Calu3 (cell line): ENCODE data around the gene AGL. TPM values are rescaled to one million over a fixed set of nuclear protein-coding genes. Genes with fewer than 3 reads are reported as not detected.
"Not testable (repeated sequence)": the region's sequence is repeated elsewhere in the genome, so short reads cannot be mapped to it uniquely, and the experiment has no call there.

ENCODE experiments used
- BruUV-seq: library from RNA; stranded (reverse); fragments of 400-500 nt; replicated peaks from 2 replicates; lab custom pipeline; 2021; lab: Mats Ljungman, UMichigan
- CTCF ChIA-PET: fragments of 300-600 bp; sonication (Branson Sonifier 250); formaldehyde crosslinking; loops from one replicate; lab custom pipeline; 2022; ENCODE audit warnings: antibody characterized with exemption; lab: Charles Lee
- DNase-seq: peaks from one replicate; pipeline ENCODE4 v3.0.0; 2022
- H3K27ac Mint-ChIP-seq: one replicate; pipeline ENCODE4 v1.8.0; 2022; ENCODE audit warnings: mixed read lengths; ENCODE audit not compliant: unreplicated experiment
- H3K27me3 Mint-ChIP-seq: one replicate; pipeline ENCODE4 v1.8.0; 2022; ENCODE audit warnings: mixed read lengths; ENCODE audit not compliant: unreplicated experiment
- H3K36me3 Mint-ChIP-seq: one replicate; pipeline ENCODE4 v1.8.0; 2022; ENCODE audit warnings: mild to moderate bottlenecking, moderate library complexity, mixed read lengths; ENCODE audit not compliant: insufficient read depth, unreplicated experiment
- H3K4me1 Mint-ChIP-seq: one replicate; pipeline ENCODE4 v1.8.0; 2022; ENCODE audit warnings: mild to moderate bottlenecking, low read depth, mixed read lengths; ENCODE audit not compliant: unreplicated experiment
- H3K4me3 Mint-ChIP-seq: one replicate; pipeline ENCODE4 v1.8.0; 2022; ENCODE audit warnings: mild to moderate bottlenecking, low read depth, moderate library complexity, mixed read lengths; ENCODE audit not compliant: unreplicated experiment
- H3K9me3 Mint-ChIP-seq: one replicate; pipeline ENCODE4 v1.8.0; 2022; ENCODE audit warnings: low read depth, mixed read lengths; ENCODE audit not compliant: unreplicated experiment
- intact Hi-C: fragments of 100-400 bp; cut with micrococcal nuclease; formaldehyde crosslinking; loops from one replicate; pipeline ENCODE4 v1.10.0; 2022; ENCODE audit not compliant: unreplicated experiment
- total RNA-seq: library from RNA; stranded (reverse); gene quantifications from 2 replicates; pipeline ENCODE4 v1.2.3, GENCODE V29; 2022
- TF ChIP-seq, protein P1 (sequence below): fragments of 200-600 bp; IDR thresholded peaks from one replicate; pipeline ENCODE4 v1.8.0; 2022; ENCODE audit warnings: antibody characterized with exemption; ENCODE audit not compliant: unreplicated experiment

AGL gene
- total RNA-seq, 1 experiment from 2014 or later: 9.0 TPM

DNA sequence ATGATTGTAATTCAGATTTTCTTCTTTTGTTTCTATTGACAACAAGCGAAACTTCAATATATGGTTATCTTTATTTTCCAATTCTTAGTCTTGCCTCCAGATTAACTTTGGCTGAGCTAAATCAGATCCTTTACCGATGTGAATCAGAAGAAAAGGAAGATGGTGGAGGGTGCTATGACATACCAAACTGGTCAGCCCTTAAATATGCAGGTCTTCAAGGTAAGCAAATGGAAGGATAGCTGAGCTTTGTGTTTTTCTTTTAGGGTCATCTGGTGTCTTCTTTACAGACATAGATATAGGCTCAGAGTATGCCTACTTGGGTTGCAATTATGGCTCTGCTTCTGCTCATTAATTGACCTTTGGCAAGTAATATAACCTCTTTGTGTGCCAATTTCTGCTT, 37.7 kb downstream of the AGL start:
- H3K27me3 Mint-ChIP-seq: no peaks in the 10 kb centered on the region
- CTCF ChIA-PET: no interaction called here
- DNase-seq: no peak
- no peak overlapping the region for H3K4me3 Mint-ChIP-seq
- H3K36me3 Mint-ChIP-seq: no peaks in the 10 kb centered on the region
- intact Hi-C loops: no loop called here
- no TSS peak for BruUV-seq
- H3K27ac Mint-ChIP-seq: no peak overlapping the region
- TF ChIP-seq, protein P1, sequence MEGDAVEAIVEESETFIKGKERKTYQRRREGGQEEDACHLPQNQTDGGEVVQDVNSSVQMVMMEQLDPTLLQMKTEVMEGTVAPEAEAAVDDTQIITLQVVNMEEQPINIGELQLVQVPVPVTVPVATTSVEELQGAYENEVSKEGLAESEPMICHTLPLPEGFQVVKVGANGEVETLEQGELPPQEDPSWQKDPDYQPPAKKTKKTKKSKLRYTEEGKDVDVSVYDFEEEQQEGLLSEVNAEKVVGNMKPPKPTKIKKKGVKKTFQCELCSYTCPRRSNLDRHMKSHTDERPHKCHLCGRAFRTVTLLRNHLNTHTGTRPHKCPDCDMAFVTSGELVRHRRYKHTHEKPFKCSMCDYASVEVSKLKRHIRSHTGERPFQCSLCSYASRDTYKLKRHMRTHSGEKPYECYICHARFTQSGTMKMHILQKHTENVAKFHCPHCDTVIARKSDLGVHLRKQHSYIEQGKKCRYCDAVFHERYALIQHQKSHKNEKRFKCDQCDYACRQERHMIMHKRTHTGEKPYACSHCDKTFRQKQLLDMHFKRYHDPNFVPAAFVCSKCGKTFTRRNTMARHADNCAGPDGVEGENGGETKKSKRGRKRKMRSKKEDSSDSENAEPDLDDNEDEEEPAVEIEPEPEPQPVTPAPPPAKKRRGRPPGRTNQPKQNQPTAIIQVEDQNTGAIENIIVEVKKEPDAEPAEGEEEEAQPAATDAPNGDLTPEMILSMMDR: no peak
- no peaks in the 10 kb centered on the region for H3K9me3 Mint-ChIP-seq
- no peaks in the 10 kb centered on the region for H3K4me1 Mint-ChIP-seq

DNA sequence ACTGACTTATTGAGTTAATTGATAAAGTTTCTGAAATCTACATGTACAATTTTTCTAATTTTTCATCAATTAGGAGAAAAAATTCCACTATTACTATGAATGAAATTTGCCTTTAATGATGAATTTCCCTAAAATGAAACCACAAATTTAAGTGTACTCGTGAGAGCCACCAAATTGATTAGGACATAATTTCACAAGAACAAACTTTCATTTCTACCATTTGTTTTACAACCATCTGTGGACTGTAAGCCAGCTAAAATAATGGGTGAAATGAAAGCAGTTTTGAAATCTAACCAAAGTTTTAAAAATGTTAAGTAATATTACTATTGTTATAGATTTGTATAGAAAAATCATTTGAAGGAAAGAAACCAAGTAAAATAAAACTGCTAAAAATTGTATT, 41.8 kb downstream of the AGL start:
- CTCF ChIA-PET: no interaction called here
- no peaks in the 10 kb centered on the region for H3K9me3 Mint-ChIP-seq
- H3K4me1 Mint-ChIP-seq: no peaks in the 10 kb centered on the region
- no peaks in the 10 kb centered on the region for H3K27me3 Mint-ChIP-seq
- no peak overlapping the region for H3K4me3 Mint-ChIP-seq
- DNase-seq: no peak
- H3K36me3 Mint-ChIP-seq: no peaks in the 10 kb centered on the region
- BruUV-seq: no TSS peak
- no peak overlapping the region for H3K27ac Mint-ChIP-seq
- TF ChIP-seq, protein P1: no peak
- intact Hi-C loops: no loop called here

DNA sequence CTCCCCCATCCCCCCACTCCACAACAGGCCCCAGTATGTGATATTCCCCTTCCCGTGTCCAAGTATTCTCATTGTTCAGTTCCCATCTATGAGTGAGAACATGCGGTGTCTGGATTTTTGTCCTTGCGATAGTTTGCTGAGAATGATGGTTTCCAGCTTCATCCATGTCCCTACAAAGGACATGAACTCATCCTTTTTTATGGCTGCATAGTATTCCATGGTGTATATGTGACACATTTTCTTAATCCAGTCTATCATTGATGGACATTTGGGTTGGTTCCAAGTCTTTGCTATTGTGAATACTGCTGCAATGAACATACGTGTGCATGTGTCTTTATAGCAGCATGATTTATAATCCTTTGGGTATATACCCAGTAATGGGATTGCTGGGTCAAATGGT, 53.1 kb downstream of the AGL start:
- H3K27ac Mint-ChIP-seq, BruUV-seq, H3K36me3 Mint-ChIP-seq, H3K27me3 Mint-ChIP-seq, intact Hi-C loops, H3K4me3 Mint-ChIP-seq, H3K4me1 Mint-ChIP-seq, DNase-seq, H3K9me3 Mint-ChIP-seq, CTCF ChIA-PET: not testable (repeated sequence)

DNA sequence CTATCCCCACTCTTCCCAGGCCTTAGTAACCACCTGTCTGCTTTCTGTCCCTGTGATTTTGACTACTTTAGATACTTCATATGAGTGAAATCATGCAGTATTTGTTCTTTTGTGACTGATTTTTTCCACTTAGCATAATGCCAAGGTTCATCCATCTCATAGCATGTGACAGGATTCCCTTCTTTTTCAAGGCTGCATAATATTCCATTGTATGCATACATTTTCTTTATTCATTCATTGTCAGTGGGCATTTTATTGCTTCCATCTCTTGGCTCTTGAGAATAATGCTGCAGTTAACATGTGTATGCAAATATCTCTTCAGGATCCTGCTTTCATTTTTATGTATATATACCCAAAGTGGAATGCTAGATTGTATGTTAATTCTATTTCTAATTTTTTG, 56.4 kb downstream of the AGL start:
- TF ChIP-seq, protein P1: no peak
- Mint-ChIP-seq H3K27ac (no peak overlapping the region), H3K36me3 (no peaks in the 10 kb centered on the region), H3K4me3 (no peak overlapping the region), H3K27me3 (no peaks in the 10 kb centered on the region), H3K4me1 (no peaks in the 10 kb centered on the region), H3K9me3 (peaks cover 4% of the 10 kb centered on the region)
- CTCF ChIA-PET: no interaction called here
- no peak for DNase-seq
- intact Hi-C loops: no loop called here
- no TSS peak for BruUV-seq

DNA sequence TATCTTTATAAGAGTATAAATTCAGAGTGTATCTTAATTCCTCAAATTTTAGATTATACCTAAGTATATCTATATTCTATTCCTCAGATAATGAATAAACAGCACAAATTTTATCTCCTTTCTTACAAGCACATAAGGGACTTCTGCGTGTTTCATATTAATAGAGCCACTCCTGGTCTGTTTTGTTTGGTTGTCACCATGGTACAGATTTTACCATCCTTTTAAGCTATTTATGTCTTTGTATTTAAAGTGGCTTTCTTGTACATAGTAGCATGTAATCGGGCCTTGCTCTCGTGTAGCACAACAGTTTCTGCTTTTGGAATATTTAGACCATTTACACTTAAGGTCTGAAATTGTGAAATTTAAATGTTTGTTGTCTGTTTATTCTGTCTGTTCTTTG, 67.1 kb downstream of the AGL start:
- Mint-ChIP-seq H3K27me3 (no peaks in the 10 kb centered on the region), H3K4me1 (no peaks in the 10 kb centered on the region), H3K36me3 (no peaks in the 10 kb centered on the region), H3K9me3 (no peaks in the 10 kb centered on the region), H3K27ac (no peak overlapping the region), H3K4me3 (no peak overlapping the region)
- BruUV-seq: no TSS peak
- CTCF ChIA-PET: no interaction called here
- TF ChIP-seq, protein P1: no peak
- intact Hi-C loops: no loop called here
- DNase-seq: no peak
